Sigmoid colon (tissue), 4 donors: ENCODE measurements around the gene ELF2.

Experiments
- CTCF ChIP-seq, 4 experiments: fragments of 450-650 bp in 3 of 4; fragments of 200-600 bp in 1 of 4; IDR thresholded peaks; one replicate each; pipeline ENCODE4 v1.5.1; 2016 to 2019; ENCODE audit warnings: antibody characterized with exemption in 4 of 4, mild to moderate bottlenecking in 3 of 4, moderate library complexity in 2 of 4
- EP300 ChIP-seq, 4 donors: sonication (generic); formaldehyde crosslinking; IDR thresholded peaks; one replicate each; pipeline ENCODE4 v1.6.1; 2017; ENCODE audit warnings: antibody characterized with exemption in 4 of 4
- POLR2AphosphoS5 ChIP-seq, 4 donors: sonication (generic); formaldehyde crosslinking; IDR thresholded peaks; one replicate each; pipeline ENCODE4 v1.6.1; 2017; ENCODE audit warnings: antibody characterized with exemption in 4 of 4

GRCh38 chr4:139077567-139078355 is 99.3 kb downstream of the ELF2 start:
- TF ChIP-seq CTCF (IDR thresholded peaks at IDR 0.05) = no peak
- TF ChIP-seq EP300 (IDR thresholded peaks at IDR 0.05) = no peak
- TF ChIP-seq POLR2AphosphoS5 (IDR thresholded peaks at IDR 0.05) = no peak
